ENCODE measurements around the gene SLCO2A1. TPM values are rescaled to one million over a fixed set of nuclear protein-coding genes. Genes with fewer than 3 reads are reported as not detected.

SLCO2A1 gene
- total RNA-seq, 6 donors from 2014 or later = 56.2 to 308 (median 133) TPM

GRCh38 chr3:133880886-133881455, 148.8 kb downstream of the SLCO2A1 start:
- WGBS, 2 donors = 89 to 100% methylated on average over 2 to 4 of the region's 4 CpGs
- Histone ChIP-seq H3K27ac (no peak overlapping the region), H3K4me3 (no peak overlapping the region), H3K36me3 (no peaks in the 10 kb centered on the region), H3K4me1 (no peaks in the 10 kb centered on the region), H3K9me3 (peaks cover 0 to 2% (median 0%) of the 10 kb centered on the region in 4 donors), H3K27me3 (no peaks in the 10 kb centered on the region)
- DNase-seq (peak in 1 of 2 donors; percentile 6), ATAC-seq (ENCODE audit: low FRiP score in 2 of 2) (no peak)
- TF ChIP-seq POLR2A (IDR thresholded peaks at IDR 0.05) (no peak), POLR2AphosphoS5 (IDR thresholded peaks at IDR 0.05) (no peak), EP300 (IDR thresholded peaks at IDR 0.05) (no peak), CTCF (IDR thresholded peaks at IDR 0.05) (no peak)

GRCh38 chr3:133880287-133880686, 149.4 kb downstream of the SLCO2A1 start:
- H3K4me1 ChIP-seq = no peaks in the 10 kb centered on the region
- no peaks in the 10 kb centered on the region for H3K27me3 ChIP-seq
- no peak for TF ChIP-seq CTCF (IDR thresholded peaks at IDR 0.05)
- no peak for TF ChIP-seq EP300 (IDR thresholded peaks at IDR 0.05)
- no peak for TF ChIP-seq POLR2AphosphoS5 (IDR thresholded peaks at IDR 0.05)
- no peak for TF ChIP-seq POLR2A (IDR thresholded peaks at IDR 0.05)
- H3K9me3 ChIP-seq = peaks cover 0 to 2% (median 0%) of the 10 kb centered on the region in 4 donors
- H3K4me3 ChIP-seq = no peak overlapping the region
- WGBS, 2 donors = 81 to 86% methylated on average over 3 to 5 of the region's 5 CpGs
- peak in 1 of 2 donors; percentile 21 for DNase-seq
- ATAC-seq (ENCODE audit: low FRiP score in 2 of 2) = no peak
- H3K36me3 ChIP-seq = no peaks in the 10 kb centered on the region
- H3K27ac ChIP-seq = no peak overlapping the region

- H3K4me3 ChIP-seq = no peak overlapping the region
- TF ChIP-seq POLR2AphosphoS5 (IDR thresholded peaks at IDR 0.05) = no peak
- TF ChIP-seq EP300 (IDR thresholded peaks at IDR 0.05) = no peak
- no peak for TF ChIP-seq CTCF (IDR thresholded peaks at IDR 0.05)
- TF ChIP-seq POLR2A (IDR thresholded peaks at IDR 0.05) = no peak
- no peaks in the 10 kb centered on the region for H3K27me3 ChIP-seq
- H3K9me3 ChIP-seq = peaks cover 0 to 2% (median 0%) of the 10 kb centered on the region in 4 donors
- 92 to 100% methylated on average over 3 of the region's 3 CpGs for WGBS, 2 donors
- H3K27ac ChIP-seq = no peak overlapping the region
- no peaks in the 10 kb centered on the region for H3K36me3 ChIP-seq
- ATAC-seq (ENCODE audit: low FRiP score in 2 of 2) (no peak), DNase-seq (no peak)
- H3K4me1 ChIP-seq = no peaks in the 10 kb centered on the region
These were observed 151.2 kb downstream of the SLCO2A1 start for GRCh38 chr3:133878518-133878917.

Other genes with a start within 250 kb of the SLCO2A1 start
- gene SRPRB, start 224.1 kb downstream of the SLCO2A1 start, total RNA-seq = 10 to 100 TPM in 5 of 6 donors, 1 to 10 TPM in 1; 7.3 to 73.8 (median 34.2) TPM
- 1 to 10 TPM in 5 of 6 donors, under 1 TPM in 1; 1.00 to 6.3 (median 2.8) TPM for gene RAB6B, start 134.0 kb downstream of the SLCO2A1 start, total RNA-seq
- gene RYK, start 220.9 kb upstream of the SLCO2A1 start, total RNA-seq = 100 to 1,000 TPM in 1 of 6 donors, 10 to 100 TPM in 5; 14.9 to 105 (median 52.4) TPM